WTC11 (cell line): ENCODE results near the gene ANKRD22. TPM values are rescaled to one million over a fixed set of nuclear protein-coding genes. Genes with fewer than 3 reads are reported as not detected.

ENCODE experiments used
- ATAC-seq: fragments of 200-7000 bp; cut with Tn5 transposase; 2 replicates; pipeline ENCODE4 v1.10.0; 2021; ENCODE audit warnings: mild to moderate bottlenecking, moderate library complexity
- CTCF ChIA-PET: fragments of 300-600 bp; sonication (Branson Sonifier 250); formaldehyde crosslinking; loops from one replicate; lab custom pipeline; 2021; ENCODE audit warnings: antibody characterized with exemption; lab: Charles Lee
- POLR2A ChIA-PET: fragments of 350-600 bp; sonication (Branson Sonifier 250); formaldehyde crosslinking; loops from one replicate; lab custom pipeline; 2021; ENCODE audit warnings: antibody characterized with exemption; lab: Charles Lee
- DNase-seq: peaks from one replicate; pipeline ENCODE4 v3.0.0; 2021; ENCODE audit warnings: low spot score
- H3K27ac Mint-ChIP-seq: 2 replicates; pipeline ENCODE4 v1.8.0; 2021; ENCODE audit warnings: mixed read lengths
- H3K27me3 Mint-ChIP-seq: 2 replicates; pipeline ENCODE4 v1.8.0; 2021; ENCODE audit warnings: low read depth, mild to moderate bottlenecking, moderate library complexity, mixed read lengths
- H3K36me3 Mint-ChIP-seq: 2 replicates; pipeline ENCODE4 v1.8.0; 2021; ENCODE audit warnings: mixed read lengths
- H3K4me1 Mint-ChIP-seq: 2 replicates; pipeline ENCODE4 v1.8.0; 2022; ENCODE audit warnings: mixed read lengths
- H3K4me3 Mint-ChIP-seq: 2 replicates; pipeline ENCODE4 v1.8.0; 2021; ENCODE audit warnings: mild to moderate bottlenecking, moderate library complexity, mixed read lengths
- H3K9me3 Mint-ChIP-seq: 2 replicates; pipeline ENCODE4 v1.8.0; 2021; ENCODE audit warnings: mixed read lengths
- FOXK1 ChIP-seq: sonication (generic); formaldehyde crosslinking; IDR thresholded peaks from 2 replicates; pipeline ENCODE4 v1.8.0; 2022; ENCODE audit warnings: mild to moderate bottlenecking, moderate library complexity, missing genetic modification reagents
- HMGA2 ChIP-seq: fragments of 250-450 bp; sonication (Bioruptor Pico); IDR thresholded peaks from 2 replicates; pipeline ENCODE4 v1.4.0; 2021; ENCODE audit warnings: mild to moderate bottlenecking, moderate library complexity
- JAZF1 ChIP-seq: fragments of 250-450 bp; sonication (Bioruptor Pico); IDR thresholded peaks from 2 replicates; pipeline ENCODE4 v1.9.0; 2021; ENCODE audit warnings: moderate library complexity, mild to moderate bottlenecking, inconsistent platforms
- MAX ChIP-seq: sonication (generic); formaldehyde crosslinking; IDR thresholded peaks from 2 replicates; pipeline ENCODE4 v1.8.0; 2022; ENCODE audit warnings: mild to moderate bottlenecking, missing genetic modification reagents
- MYBL2 ChIP-seq: sonication (generic); formaldehyde crosslinking; IDR thresholded peaks from 2 replicates; pipeline ENCODE4 v1.8.1; 2023; ENCODE audit warnings: mild to moderate bottlenecking, moderate library complexity, missing genetic modification reagents
- NR3C1 ChIP-seq: sonication (generic); formaldehyde crosslinking; conservative IDR thresholded peaks from 2 replicates; pipeline ENCODE4 v1.8.1; 2023; ENCODE audit warnings: low read depth, mild to moderate bottlenecking, missing genetic modification reagents
- OVOL2 ChIP-seq: fragments of 250-450 bp; sonication (Bioruptor Pico); IDR thresholded peaks from 2 replicates; pipeline ENCODE4 v1.9.0; 2021; ENCODE audit warnings: mild to moderate bottlenecking, borderline replicate concordance
- SMAD3 ChIP-seq: sonication (generic); formaldehyde crosslinking; IDR thresholded peaks from 2 replicates; pipeline ENCODE4 v1.8.0; 2022; ENCODE audit warnings: missing genetic modification reagents, mild to moderate bottlenecking, borderline replicate concordance
- SMAD4 ChIP-seq: sonication (generic); formaldehyde crosslinking; IDR thresholded peaks from 2 replicates; pipeline ENCODE4 v1.8.0; 2022; ENCODE audit warnings: mild to moderate bottlenecking, missing genetic modification reagents
- SP1 ChIP-seq: sonication (generic); formaldehyde crosslinking; conservative IDR thresholded peaks from 2 replicates; pipeline ENCODE4 v1.8.1; 2022; ENCODE audit warnings: missing genetic modification reagents
- TP53 ChIP-seq: sonication (generic); formaldehyde crosslinking; IDR thresholded peaks from 2 replicates; pipeline ENCODE4 v1.8.1; 2023; ENCODE audit warnings: mild to moderate bottlenecking, missing genetic modification reagents
- ZNF263 ChIP-seq: sonication (generic); formaldehyde crosslinking; IDR thresholded peaks from 2 replicates; pipeline ENCODE4 v1.8.1; 2022; ENCODE audit warnings: low read depth, mild to moderate bottlenecking, moderate library complexity, missing genetic modification reagents
- ZNF416 ChIP-seq: fragments of 250-450 bp; sonication (Bioruptor Pico); IDR thresholded peaks from 2 replicates; pipeline ENCODE4 v1.9.0; 2021; ENCODE audit warnings: mild to moderate bottlenecking, inconsistent platforms
- ZNF423 ChIP-seq: fragments of 250-450 bp; sonication (Bioruptor Pico); IDR thresholded peaks from 2 replicates; pipeline ENCODE4 v2.1.2; 2022; ENCODE audit warnings: mild to moderate bottlenecking, moderate library complexity
- ZNF671 ChIP-seq: fragments of 250-450 bp; sonication (Bioruptor Pico); IDR thresholded peaks from 2 replicates; pipeline ENCODE4 v1.8.0; 2021; ENCODE audit warnings: mild to moderate bottlenecking
- total RNA-seq: library from RNA; stranded (reverse); gene quantifications from 3 replicates; pipeline ENCODE4 v1.2.3, GENCODE V29; 2021
- TF ChIP-seq, protein P1 (sequence below): sonication (generic); formaldehyde crosslinking; IDR thresholded peaks from 2 replicates; pipeline ENCODE4 v1.8.1; 2022; ENCODE audit warnings: mild to moderate bottlenecking, moderate library complexity, missing genetic modification reagents
- TF ChIP-seq, protein P2 (sequence below): sonication (generic); formaldehyde crosslinking; IDR thresholded peaks from 2 replicates; pipeline ENCODE4 v1.8.1; 2023; ENCODE audit warnings: mild to moderate bottlenecking, missing genetic modification reagents
- TF ChIP-seq, protein P3 (sequence below): sonication (generic); formaldehyde crosslinking; IDR thresholded peaks from 2 replicates; pipeline ENCODE4 v1.8.0; 2022; ENCODE audit warnings: missing genetic modification reagents
- TF ChIP-seq, protein P4 (sequence below): sonication (generic); formaldehyde crosslinking; IDR thresholded peaks from 2 replicates; pipeline ENCODE4 v1.8.1; 2022; ENCODE audit warnings: missing genetic modification reagents, borderline replicate concordance

The ANKRD22 gene
- total RNA-seq, 1 experiment from 2014 or later, result not detected

- Mint-ChIP-seq H3K4me1 (peaks cover 10% of the 10 kb centered on the region), H3K36me3 (no peaks in the 10 kb centered on the region), H3K4me3 (no peak overlapping the region), H3K27ac (no peak overlapping the region), H3K9me3 (no peaks in the 10 kb centered on the region), H3K27me3 (peaks cover 20% of the 10 kb centered on the region)
- TF ChIP-seq, protein P1, sequence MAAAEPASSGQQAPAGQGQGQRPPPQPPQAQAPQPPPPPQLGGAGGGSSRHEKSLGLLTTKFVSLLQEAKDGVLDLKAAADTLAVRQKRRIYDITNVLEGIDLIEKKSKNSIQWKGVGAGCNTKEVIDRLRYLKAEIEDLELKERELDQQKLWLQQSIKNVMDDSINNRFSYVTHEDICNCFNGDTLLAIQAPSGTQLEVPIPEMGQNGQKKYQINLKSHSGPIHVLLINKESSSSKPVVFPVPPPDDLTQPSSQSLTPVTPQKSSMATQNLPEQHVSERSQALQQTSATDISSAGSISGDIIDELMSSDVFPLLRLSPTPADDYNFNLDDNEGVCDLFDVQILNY (CRISPR knock-in tag), result no peak
- no peak for TF ChIP-seq ZNF671 (CRISPR knock-in tag)
- TF ChIP-seq FOXK1, result no peak
- no peak for TF ChIP-seq ZNF263
- TF ChIP-seq JAZF1 (CRISPR knock-in tag), result no peak
- TF ChIP-seq SMAD4 (CRISPR knock-in tag), result no peak
- no peak for TF ChIP-seq OVOL2 (CRISPR knock-in tag)
- TF ChIP-seq, protein P2, sequence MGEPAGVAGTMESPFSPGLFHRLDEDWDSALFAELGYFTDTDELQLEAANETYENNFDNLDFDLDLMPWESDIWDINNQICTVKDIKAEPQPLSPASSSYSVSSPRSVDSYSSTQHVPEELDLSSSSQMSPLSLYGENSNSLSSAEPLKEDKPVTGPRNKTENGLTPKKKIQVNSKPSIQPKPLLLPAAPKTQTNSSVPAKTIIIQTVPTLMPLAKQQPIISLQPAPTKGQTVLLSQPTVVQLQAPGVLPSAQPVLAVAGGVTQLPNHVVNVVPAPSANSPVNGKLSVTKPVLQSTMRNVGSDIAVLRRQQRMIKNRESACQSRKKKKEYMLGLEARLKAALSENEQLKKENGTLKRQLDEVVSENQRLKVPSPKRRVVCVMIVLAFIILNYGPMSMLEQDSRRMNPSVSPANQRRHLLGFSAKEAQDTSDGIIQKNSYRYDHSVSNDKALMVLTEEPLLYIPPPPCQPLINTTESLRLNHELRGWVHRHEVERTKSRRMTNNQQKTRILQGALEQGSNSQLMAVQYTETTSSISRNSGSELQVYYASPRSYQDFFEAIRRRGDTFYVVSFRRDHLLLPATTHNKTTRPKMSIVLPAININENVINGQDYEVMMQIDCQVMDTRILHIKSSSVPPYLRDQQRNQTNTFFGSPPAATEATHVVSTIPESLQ (CRISPR knock-in tag), result no peak
- no peak for TF ChIP-seq SMAD3
- TF ChIP-seq SP1 (CRISPR knock-in tag), result no peak
- no peak for TF ChIP-seq ZNF423 (CRISPR knock-in tag)
- no peak for TF ChIP-seq TP53 (CRISPR knock-in tag)
- TF ChIP-seq MAX, result no peak
- TF ChIP-seq, protein P3, sequence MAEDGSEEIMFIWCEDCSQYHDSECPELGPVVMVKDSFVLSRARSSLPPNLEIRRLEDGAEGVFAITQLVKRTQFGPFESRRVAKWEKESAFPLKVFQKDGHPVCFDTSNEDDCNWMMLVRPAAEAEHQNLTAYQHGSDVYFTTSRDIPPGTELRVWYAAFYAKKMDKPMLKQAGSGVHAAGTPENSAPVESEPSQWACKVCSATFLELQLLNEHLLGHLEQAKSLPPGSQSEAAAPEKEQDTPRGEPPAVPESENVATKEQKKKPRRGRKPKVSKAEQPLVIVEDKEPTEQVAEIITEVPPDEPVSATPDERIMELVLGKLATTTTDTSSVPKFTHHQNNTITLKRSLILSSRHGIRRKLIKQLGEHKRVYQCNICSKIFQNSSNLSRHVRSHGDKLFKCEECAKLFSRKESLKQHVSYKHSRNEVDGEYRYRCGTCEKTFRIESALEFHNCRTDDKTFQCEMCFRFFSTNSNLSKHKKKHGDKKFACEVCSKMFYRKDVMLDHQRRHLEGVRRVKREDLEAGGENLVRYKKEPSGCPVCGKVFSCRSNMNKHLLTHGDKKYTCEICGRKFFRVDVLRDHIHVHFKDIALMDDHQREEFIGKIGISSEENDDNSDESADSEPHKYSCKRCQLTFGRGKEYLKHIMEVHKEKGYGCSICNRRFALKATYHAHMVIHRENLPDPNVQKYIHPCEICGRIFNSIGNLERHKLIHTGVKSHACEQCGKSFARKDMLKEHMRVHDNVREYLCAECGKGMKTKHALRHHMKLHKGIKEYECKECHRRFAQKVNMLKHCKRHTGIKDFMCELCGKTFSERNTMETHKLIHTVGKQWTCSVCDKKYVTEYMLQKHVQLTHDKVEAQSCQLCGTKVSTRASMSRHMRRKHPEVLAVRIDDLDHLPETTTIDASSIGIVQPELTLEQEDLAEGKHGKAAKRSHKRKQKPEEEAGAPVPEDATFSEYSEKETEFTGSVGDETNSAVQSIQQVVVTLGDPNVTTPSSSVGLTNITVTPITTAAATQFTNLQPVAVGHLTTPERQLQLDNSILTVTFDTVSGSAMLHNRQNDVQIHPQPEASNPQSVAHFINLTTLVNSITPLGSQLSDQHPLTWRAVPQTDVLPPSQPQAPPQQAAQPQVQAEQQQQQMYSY (CRISPR knock-in tag), result no peak
- no peak for TF ChIP-seq NR3C1 (CRISPR knock-in tag)
- no peak for TF ChIP-seq ZNF416 (CRISPR knock-in tag)
- no peak for TF ChIP-seq HMGA2
- TF ChIP-seq, protein P4, sequence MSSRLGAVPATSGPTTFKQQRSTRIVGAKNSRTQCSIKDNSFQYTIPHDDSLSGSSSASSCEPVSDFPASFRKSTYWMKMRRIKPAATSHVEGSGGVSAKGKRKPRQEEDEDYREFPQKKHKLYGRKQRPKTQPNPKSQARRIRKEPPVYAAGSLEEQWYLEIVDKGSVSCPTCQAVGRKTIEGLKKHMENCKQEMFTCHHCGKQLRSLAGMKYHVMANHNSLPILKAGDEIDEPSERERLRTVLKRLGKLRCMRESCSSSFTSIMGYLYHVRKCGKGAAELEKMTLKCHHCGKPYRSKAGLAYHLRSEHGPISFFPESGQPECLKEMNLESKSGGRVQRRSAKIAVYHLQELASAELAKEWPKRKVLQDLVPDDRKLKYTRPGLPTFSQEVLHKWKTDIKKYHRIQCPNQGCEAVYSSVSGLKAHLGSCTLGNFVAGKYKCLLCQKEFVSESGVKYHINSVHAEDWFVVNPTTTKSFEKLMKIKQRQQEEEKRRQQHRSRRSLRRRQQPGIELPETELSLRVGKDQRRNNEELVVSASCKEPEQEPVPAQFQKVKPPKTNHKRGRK (CRISPR knock-in tag), result no peak
- no peak for TF ChIP-seq MYBL2 (CRISPR knock-in tag)
- no peak for ATAC-seq
- no peak for DNase-seq
- POLR2A ChIA-PET, result no interaction called here
- CTCF ChIA-PET, result interaction anchor here (3.1 kb wide), 1 partner anchor 77 kb away, joined by 21 read pairs; no protein-coding TSS in a partner anchor
Measured at GRCh38 chr10:88805361-88805760, 46.3 kb downstream of the ANKRD22 start.
